NCI-H1417 treated with DMSO at 0.1 percent for 48 hours (cell line): ENCODE measurements around the gene ABHD1.
A peak's percentile ranks its signal among the peaks of the same experiment; 100 is the strongest.
"Not testable (repeated sequence)": the region's sequence is repeated elsewhere in the genome, so short reads cannot be mapped to it uniquely, and the experiment has no call there.

Source experiments
- DNase-seq: peaks from one replicate; lab custom pipeline; 2025; lab: John Stamatoyannopoulos, UW

Gene ABHD1

DNA sequence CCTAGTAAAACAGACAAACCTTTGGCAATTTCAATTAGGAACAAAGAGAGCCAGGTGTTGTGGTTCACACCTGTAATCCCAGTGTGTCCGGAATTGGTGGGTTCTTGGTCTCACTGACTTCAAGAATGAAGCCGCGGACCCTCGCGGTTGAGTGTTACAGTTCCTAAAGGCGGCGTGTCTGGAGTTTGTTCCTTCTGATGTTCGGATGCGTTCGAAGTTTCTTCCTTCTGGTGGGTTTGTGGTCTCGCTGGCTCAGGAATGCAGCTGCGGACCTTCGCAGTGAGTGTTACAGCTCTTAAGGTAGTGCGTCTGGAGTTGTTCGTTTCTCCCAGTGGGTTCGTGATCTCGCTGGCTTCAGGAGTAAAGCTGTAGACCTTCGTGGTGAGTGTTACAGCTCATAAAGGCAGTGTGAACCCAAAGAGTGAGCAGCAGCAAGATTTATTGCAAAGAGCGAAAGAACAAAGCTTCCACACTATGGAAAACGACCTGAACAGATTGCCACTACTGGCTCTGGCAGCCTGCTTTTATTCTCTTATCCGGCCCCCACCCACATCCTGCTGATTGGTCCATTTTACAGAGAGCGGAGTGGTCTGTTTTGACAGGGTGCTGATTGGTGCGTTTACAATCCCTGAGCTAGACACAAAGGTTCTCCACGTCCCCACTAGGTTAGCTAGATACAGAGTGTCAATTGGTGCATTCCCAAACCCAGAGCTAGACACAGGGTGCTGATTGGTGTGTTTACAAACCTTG is 12.8 kb upstream of the ABHD1 start:
- DNase-seq: not testable (repeated sequence)

DNA sequence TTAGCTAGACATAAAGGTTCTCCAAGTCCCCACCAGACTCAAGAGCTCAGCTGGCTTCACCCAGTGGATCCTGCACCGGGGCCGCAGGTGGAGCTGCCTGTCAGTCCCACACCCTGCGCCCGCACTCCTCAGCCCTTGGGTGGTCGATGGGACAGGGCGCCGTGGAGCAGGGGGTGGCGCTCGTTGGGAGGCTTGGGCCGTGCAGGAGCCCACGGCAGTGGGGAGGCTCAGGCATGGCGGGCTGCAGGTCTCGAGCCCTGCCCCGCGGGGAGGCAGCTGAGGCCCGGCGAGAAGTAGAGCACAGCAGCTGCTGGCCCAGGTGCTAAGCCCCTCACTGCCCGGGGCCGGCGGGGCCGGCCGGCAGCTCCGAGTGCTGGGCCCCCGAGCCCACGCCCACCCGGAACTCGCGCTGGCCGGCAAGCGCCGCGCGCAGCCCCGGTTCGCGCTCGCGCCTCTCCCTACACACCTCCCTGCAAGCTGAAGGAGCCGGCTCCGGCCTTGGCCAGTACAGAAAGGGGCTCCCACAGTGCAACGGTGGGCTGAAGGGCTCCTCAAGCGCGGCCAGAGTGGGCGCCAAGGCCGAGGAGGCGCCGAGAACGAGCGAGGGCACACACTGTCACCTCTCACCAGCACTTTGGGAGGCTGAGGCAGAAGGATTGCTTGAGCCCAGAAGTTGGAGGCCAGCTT is 12.1 kb upstream of the ABHD1 start:
- not testable (repeated sequence) for DNase-seq

DNA sequence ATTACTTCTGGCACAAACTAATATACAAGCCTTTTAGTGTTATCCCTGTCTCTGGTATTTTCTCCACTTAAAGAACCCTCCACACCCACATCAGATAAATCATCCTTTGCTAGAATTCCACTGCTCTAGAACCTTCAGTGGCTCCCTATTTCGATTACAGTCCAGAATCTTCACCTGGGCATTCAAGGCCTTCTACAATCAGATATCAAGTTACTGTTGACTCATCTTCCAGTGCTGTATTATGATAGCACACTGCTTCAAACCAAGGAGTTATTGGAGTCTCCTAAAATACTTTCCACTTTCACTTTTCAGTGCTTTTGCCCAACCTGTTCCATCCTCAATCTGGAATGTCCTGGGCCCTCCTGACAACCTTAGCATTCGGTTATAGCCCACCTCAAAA is 8.1 kb upstream of the ABHD1 start:
- DNase-seq: no peak

DNA sequence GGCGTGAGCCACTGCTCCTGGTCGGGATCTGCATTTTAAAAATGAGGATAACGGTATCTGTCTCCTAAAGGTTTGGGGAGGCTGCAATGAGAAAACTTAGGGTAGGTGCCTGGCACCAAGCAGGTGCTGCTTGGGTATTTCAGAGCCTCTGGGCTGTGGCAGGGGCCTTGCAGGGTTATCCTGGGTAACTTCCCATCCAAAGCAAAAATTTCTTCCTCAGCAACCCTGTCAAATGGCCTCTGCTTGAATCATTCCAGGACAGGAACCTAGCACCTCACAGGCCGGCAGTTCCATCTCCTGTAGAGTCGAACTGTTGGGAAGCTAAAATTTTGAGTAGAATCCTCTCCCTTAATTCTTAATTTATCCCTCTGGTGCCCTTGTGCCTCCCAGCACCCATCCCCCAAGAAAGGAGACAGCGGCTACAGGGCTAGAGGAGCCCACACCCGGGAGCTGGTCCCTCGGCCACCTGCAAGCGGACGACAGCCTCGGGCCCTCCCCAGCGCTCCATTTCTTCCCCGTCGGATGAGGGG is 5.6 kb upstream of the ABHD1 start:
- DNase-seq: no peak

DNA sequence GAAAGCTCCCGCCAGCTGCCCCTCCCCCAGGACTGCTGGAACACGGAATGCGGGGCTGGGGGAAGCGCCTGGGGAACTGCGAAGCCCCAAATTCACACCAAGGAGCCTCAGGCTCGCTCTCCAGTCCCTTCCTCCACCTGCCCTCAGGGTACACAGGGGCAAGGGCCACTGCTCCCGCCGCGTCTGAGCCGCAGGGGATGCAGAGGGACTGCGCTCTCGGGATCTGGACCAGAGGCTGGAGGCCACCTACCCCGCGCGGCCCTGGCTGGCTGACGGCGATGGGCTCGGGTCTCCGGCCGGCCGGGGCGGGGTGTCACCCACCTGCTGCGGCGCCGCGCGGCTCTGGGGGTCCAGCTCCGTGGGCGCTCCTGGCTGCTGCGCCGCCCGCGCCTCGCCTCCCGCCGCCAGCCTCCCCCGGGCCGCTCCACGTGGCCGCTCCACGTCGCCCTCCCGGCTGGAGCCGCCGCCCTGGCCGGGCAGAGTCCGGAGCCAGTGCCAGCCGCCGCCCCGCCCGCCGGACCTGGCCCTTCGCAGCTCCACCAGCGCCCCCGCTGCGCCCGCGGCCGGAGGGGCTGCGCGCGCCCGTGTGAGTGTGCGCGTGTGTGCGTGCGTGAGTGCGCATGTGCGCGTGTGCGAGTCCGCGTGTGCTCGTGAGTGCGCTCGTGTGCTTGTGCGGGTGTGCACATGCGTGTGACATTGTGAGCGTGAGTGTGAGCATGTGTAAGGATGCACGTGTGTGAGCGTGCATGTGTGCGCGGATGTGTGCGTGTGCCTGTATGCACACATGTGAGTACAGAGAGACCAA is 4.9 kb upstream of the ABHD1 start, which contains the start of gene CGREF1:
TSS of gene CGREF1 (minus strand) at position 604 of the 805 bp plus-strand sequence. CDS start 14,762 bp downstream, outside the sequence.
- no peak for DNase-seq

DNA sequence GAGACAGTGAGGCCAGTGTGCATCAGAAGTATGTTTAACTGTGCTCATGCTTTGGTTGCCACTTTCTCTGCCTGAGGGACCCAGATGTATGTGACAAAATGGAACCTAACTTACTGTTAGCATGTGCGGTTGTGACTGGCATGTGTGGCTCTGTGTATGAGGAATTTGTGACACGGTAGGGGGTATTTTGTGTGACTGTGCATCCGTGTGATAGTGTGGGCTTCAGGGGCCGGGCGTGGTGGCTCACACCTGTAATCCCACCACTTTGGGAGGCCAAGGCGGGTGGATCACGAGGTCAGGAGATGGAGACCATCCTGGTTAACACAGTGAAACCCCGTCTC is 4.3 kb upstream of the ABHD1 start:
- DNase-seq: not testable (repeated sequence)

DNA sequence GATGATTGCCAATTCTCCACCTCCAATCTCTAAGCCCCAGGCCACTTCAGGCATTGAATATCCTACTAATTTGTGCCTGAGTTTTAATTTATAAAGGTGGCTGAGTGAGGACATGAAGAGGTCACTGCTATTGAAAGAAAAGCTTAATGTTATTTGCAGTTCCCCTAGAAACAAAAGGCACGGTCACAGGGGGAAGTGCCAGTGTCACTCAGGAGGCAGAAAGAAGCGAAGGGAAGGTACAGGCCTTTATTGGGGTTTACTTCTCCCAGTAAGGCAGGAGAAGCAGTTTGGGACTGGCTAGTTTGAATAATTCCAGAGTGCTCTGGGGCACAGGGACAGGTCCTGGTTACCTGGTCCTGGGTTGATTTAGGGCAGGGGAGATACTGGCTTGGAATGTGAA is 1.7 kb upstream of the ABHD1 start:
- no peak for DNase-seq

DNA sequence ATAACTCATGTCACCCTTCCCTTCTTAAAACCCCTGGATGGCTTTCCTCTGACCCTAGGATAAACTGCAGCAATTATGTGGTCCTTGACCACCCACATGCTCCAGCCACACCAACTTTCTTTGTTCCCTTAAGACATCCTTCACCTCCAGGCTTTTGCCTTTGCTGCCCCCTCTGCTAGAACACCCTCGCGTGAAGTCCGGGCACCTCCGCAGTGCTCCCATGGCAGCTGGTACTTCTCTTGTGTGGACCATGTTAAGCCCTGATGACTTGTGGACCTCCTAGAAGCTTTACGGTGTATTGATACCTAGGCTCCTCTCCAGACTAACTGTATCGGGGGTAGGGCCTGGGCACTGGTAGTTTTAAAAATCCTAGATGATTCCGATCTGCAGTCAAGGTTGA is 824 bp upstream of the ABHD1 start:
- DNase-seq: no peak

DNA sequence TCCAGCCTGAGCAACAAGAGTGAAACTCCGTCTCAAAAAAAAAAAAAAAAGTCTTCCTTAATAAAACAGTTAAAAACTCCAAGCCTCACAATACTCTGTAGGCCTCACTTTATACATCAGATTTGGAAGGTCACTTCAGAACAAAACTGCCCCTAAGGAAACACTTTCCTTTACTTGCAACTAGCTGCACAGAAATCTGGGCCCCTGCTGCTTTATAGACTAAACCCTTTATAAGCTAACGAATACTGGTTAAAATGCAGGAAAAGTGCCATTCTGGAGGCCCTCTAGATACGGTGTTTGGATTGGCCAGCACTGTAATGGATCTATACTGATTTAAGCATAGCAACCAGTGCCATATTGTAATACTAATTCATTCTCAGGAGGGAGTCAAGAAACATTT is 1.5 kb downstream of the ABHD1 start:
- DNase-seq: no peak

DNA sequence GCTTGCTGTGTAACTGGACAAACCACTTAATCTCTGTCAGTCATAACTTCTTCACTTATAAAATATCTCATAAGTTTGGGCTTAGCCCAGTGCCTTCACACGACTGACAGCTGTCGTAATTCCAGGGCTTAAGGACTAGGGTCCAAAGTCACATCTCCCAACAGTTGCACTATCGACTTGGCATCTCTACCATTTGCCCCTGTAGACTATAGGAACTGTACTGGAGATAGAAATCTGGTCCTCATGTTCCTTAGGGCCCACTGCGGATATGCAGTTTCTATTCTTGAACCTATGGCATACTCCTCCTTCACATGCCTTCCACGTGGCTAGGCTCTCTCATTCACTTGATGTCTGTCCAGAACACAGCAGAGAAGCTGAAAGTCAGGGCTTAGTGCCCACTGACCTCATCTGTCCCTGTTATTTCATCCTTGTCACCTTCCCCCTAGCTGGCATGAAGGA is 2.7 kb downstream of the ABHD1 start:
- DNase-seq: no peak

DNA sequence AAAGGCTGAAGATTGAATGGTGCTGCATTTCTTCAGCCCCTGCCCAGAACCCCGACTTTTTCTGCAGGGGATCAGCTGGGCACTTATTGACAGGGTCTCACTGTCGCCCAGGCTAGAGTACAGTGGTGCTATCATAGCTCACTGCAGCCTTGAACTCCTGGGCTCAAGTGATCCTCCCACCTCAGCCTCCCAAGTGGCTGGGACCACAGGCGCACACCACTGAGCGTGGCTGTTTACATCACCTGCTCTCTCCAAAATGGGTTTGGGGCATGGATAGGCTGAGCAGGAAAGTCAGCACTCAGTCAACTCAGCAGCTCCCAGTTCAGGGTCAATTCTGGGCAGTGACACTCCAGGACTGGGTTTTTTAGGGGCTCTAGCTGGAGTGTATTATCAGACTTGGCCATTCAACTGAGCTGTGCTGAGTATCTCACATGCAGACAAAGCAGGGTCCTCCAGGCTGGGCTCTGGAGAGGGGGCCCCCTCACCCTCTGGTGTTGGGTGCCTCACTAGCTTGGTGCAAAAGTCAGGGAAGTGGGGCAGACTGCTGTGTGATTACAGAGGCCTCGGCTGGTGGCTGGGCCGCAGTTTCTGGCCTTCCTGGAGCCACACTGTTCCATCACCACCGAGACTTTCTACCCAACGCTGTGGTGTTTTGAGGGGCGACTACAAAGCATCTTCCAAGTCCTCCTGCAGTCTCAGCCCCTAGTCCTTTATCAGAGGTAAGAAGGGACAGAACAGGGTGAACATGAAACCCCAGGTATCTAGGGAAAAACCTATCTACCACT is 4.5 kb downstream of the ABHD1 start:
- no peak for DNase-seq

DNA sequence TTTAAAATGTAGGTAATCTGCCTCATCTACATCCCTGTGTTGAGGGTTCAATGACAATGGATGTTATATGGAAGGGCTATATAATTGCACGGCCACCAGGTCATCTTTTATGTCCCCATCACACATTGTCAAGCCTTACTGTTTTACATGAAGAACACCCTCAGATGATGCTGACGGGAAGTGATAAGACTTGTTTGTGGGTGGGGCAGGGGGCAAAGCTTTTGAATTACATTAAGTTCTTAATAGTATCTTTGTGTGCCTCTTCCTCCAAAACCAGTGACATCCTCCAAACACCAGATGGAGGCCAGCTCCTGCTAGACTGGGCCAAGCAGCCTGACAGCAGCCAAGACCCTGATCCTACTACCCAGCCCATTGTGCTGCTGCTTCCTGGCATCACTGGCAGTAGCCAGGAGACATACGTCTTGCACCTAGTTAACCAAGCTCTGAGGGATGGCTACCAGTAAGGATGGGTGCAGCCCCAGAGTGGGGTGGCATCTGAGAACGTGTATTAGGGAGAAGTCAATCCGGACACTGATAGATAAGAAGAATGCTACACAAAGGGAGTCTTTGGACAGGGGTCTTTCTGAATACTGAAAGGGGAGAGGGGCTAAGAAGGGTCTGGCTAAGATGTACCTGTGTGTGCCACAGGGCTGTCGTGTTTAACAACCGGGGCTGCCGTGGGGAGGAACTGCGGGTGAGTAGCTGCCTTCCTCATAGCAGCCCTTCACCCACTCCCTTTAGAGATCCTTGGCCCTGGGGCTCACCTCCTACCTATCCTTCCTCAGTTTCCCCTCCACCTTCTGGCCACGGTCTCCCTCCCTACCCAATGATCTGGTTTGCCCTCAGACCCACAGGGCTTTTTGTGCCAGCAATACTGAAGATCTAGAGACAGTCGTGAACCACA is 5.3 kb downstream of the ABHD1 start:
- no peak for DNase-seq

DNA sequence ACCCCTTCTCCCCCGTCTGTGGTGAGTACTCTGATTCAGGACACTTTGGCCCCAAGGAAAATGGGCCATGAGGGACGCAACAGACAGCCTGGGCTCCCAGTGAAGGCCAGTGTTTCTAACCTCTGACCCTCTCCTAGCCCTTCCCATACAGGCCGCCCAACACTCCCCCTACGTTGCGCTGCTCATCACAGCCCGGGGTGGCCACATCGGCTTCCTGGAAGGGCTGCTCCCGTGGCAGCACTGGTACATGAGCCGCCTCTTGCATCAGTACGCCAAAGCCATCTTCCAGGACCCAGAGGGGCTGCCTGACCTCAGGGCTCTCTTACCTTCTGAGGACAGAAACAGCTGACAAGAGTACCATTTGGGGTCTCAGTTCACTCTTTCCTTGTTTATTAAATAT is 6.8 kb downstream of the ABHD1 start:
- DNase-seq: no peak

DNA sequence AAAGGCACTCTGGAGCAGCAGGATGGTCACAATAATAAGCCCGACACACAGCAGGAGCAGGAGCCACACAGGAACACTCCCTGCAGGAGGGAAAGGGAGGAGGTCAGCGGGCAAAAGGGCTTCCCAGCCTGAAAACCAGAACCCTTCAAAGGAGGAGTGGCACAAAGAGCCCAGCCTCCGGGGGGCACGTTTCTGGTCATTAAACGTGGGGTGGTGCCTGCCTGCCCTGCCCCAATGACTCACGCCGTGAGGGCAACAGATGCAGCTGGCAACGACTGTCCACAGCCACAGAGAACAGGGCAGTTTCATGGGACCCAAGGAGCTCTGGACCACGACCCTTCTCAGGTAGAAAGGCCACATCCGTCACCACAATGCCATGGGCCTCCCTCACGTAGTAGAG is 7.8 kb downstream of the ABHD1 start:
- no peak for DNase-seq

DNA sequence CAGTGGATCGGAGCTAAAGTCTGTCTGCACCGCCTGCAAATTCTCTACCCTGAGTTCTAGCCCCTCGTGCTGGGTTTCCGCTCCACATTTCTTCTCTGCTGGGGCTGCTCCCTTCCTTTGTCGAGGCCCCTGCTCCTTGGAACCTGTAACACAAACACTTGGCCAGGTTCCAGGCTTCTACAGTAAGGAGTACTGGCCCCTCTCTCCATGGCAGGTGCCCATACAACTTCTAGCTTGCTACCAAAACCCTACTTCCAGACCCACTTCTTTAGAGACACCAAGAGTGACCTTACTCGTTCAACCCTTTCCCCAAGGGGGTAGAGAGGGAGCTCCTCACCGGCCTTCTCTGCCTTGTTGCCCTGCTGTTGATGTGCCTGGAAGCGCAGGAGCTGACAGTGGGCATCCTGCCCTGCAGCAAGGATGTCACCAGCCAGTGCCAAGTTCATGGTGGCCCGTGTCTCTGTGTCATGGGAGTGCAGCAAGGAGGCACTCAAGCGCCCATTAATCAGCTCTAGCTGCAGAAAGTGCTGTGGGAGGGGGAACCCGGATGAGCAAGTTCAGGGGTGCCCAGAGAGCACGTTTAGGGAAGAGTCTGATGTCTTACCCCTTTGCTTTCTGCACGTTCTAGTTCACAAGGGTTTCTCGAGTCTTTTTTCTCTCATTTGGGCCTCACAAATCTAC is 9.7 kb downstream of the ABHD1 start:
- DNase-seq: no peak

DNA sequence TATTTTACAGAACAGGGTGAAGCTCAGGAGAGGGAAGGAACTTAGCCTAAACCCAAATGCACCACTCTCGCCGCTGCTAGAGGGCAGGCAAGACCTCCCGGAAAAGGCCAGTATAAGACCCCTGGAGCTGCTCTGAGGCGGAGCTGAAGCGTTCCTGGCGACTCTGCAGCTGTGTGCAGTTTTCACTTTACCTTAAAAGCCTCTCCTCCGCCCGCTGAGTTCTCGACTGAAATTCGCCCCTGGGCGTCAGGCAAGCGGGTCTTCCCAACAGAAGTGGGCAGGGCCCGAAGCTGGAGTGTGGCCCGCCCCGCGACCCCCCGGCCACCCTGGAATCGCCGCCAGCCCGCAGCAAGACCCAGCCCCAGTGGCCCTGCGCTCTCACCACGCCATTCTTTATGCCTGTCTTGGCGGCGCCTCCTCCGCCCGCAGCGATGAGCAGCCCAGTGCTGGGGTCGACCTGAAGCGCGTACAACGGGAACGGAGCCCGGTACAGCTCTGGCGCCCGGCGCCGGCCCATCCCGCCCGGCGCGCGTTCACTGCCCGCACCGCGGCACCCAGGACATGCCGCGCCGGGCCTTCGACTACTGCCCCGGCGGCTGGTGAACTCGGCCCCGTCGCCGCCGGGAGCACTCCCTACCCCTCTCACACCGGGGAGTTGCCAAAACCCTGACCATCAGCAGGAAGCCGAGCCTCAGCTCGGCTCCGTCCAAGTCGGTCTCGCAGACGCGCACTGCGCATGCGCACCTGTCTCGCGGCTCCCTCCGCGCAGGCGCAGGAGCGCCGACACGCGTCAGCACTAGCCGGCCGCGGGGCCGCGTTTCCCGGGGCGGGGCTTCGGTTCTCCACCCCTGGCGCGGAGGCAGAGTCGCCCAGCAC is 10.5 kb downstream of the ABHD1 start, which contains the start of gene PREB:
TSS of gene PREB (minus strand) at position 732 of the 876 bp plus-strand sequence. CDS start at position 517, 215 bp downstream.
- DNase-seq: peak; percentile 87

DNA sequence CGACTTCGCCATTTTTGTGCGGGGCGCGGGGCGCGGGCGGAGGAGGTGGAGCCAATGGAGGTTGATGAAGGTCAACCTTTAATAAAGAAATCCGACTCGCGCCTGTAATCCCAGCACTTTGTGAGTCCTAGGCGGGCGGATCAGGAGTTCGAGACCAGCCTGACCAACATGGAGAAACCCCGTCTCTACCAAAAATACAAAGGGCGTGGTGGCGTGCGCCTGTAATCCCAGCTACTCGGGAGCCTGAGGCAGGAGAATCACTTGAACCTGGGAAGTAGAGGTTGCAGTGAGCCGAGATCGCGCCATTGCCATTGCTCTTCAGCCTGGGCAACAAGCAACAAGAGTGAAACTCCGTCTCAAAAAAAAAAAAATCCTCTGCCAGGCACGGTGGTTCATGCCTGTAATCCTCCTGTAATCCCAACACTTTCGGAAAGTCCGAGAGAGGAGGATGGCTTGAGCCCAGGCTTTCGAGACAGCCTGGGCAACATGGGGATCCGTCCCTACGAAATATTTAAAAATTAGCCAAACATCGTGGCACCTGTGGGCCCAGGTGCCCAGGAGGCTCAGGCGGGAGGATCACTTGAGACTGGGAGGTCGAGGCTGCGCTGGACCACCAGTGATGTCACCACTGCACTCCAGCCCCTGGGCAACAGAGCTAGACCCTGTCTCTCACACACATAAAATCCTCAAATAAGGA is 11.3 kb downstream of the ABHD1 start:
- no peak for DNase-seq

DNA sequence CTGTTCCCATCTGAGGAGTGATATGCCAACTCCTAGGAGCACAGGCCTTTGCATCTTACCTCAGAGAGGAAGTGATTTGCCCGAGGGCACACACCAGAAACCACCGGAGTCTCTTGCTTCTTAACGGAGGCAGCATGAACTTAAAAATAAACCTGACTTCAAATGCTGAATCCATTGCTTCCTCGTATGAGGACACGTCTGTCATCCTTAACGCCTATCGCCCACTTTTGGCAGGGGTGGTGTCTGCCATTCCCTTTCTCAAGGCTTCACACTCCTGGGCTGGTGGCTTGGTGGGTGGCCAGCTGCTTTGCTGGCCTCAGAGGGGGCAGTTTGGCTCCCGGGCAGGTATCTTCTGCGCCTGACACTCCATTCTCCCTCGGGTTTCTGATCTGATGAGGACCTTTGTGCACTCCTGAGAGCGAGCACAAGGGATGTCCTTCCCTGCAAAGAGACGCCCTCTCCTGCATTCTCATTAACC is 11.9 kb downstream of the ABHD1 start:
- no peak for DNase-seq
